GM12892 (cell line): ENCODE data around the gene LITAF.

Source experiments
- POLR2A ChIP-seq: IDR thresholded peaks from 2 replicates; pipeline ENCODE4 v1.6.1; 2011; ENCODE audit warnings: low read depth, low read length, control low read depth
- POLR2AphosphoS5 ChIP-seq: IDR thresholded peaks from 2 replicates; pipeline ENCODE4 v1.6.1; 2011; ENCODE audit warnings: low read depth, low read length, control low read depth
- TAF1 ChIP-seq: IDR thresholded peaks from 2 replicates; pipeline ENCODE4 v1.6.1; 2011; ENCODE audit warnings: low read depth, mild to moderate bottlenecking, control low read depth, low read length, borderline replicate concordance

DNA sequence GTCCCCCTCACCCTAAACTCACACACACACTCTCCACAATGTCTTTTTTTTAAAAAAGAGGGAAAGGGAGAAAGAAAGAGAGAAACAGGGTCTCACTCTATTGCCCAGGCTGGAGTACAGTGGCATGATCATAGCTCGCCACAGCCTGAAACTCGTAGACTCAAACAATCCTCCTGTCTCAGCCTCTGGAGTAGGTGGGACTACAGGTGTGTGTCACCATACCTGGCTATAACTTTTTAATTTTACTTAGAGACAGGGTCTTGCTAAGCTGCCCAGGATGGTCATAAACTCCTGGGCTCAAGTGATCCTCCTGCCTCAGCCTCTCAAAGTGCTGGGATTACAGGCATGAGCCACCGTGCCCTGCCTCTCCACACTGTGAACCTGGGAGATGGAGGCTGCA is 24.9 kb downstream of the LITAF start:
- TF ChIP-seq POLR2AphosphoS5: no peak
- TF ChIP-seq POLR2A: no peak
- TF ChIP-seq TAF1: no peak
